ENCODE measurements around the gene CRTAC1. TPM values are rescaled to one million over a fixed set of nuclear protein-coding genes. Genes with fewer than 3 reads are reported as not detected.

The CRTAC1 gene
- total and polyA plus RNA-seq, 4 donors, result 12.1 to 74.9 (median 50.3) TPM

GRCh38 chr10:97932932-97933530 is 97.4 kb downstream of the CRTAC1 start:
- peaks cover 12% of the 10 kb centered on the region for H3K36me3 ChIP-seq (ENCODE audit: control insufficient read depth, insufficient read depth, low read length)
- no peak overlapping the region for H3K4me3 ChIP-seq (ENCODE audit: low read depth, low read length)
- H3K27ac ChIP-seq (ENCODE audit: low read depth, low read length), result no peak overlapping the region
- WGBS (ENCODE audit: insufficient coverage), result 93% methylated on average over 9 of the region's 10 CpGs
- DNase-seq (ENCODE audit: low read depth in 4 of 6, low spot score in 6 of 6), result no peak
- no peaks in the 10 kb centered on the region for H3K9me3 ChIP-seq (ENCODE audit: control insufficient read depth, insufficient read depth, low read length)
- H3K4me1 ChIP-seq (ENCODE audit: control insufficient read depth, insufficient read depth, low read length), result peaks cover 4% of the 10 kb centered on the region
- H3K27me3 ChIP-seq (ENCODE audit: control insufficient read depth, insufficient read depth, low read length), result no peaks in the 10 kb centered on the region

- Histone ChIP-seq H3K27me3 (ENCODE audit: control insufficient read depth, insufficient read depth, low read length) (no peaks in the 10 kb centered on the region), H3K36me3 (ENCODE audit: control insufficient read depth, insufficient read depth, low read length) (peaks cover 9% of the 10 kb centered on the region), H3K27ac (ENCODE audit: low read depth, low read length) (no peak overlapping the region), H3K4me3 (ENCODE audit: low read depth, low read length) (no peak overlapping the region), H3K9me3 (ENCODE audit: control insufficient read depth, insufficient read depth, low read length) (no peaks in the 10 kb centered on the region), H3K4me1 (ENCODE audit: control insufficient read depth, insufficient read depth, low read length) (peaks cover 7% of the 10 kb centered on the region)
- 90% methylated on average over 2 of the region's 4 CpGs for WGBS (ENCODE audit: insufficient coverage)
- DNase-seq (ENCODE audit: low read depth in 4 of 6, low spot score in 6 of 6), result no peak
These were observed 99.4 kb downstream of the CRTAC1 start for GRCh38 chr10:97931041-97931440.

DNA sequence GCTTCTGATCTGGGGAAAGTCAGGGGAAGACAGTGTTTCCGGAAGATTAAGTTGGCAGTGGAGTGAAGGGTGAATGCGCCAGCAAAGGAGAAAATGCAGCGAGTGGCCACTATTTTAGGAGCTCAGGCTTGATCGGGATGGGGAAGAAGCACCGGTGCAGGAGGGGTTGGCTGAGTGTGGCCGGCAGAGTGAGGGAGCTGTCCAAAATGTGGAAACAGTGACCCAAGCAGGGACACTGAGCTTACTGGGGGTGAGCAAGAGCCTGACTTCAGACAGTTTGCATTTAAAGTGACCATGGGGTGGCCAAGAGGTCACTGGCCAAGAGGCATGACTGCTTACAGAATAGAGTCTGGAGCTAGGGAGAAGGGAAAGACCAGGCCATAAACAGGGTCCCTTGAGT is 101.5 kb downstream of the CRTAC1 start:
- Histone ChIP-seq H3K9me3 (ENCODE audit: control insufficient read depth, insufficient read depth, low read length) (no peaks in the 10 kb centered on the region), H3K4me1 (ENCODE audit: control insufficient read depth, insufficient read depth, low read length) (peaks cover 3% of the 10 kb centered on the region), H3K27ac (ENCODE audit: low read depth, low read length) (no peak overlapping the region), H3K36me3 (ENCODE audit: control insufficient read depth, insufficient read depth, low read length) (peaks cover 4% of the 10 kb centered on the region), H3K27me3 (ENCODE audit: control insufficient read depth, insufficient read depth, low read length) (no peaks in the 10 kb centered on the region), H3K4me3 (ENCODE audit: low read depth, low read length) (no peak overlapping the region)
- 73% methylated on average over 6 of the region's 6 CpGs for WGBS (ENCODE audit: insufficient coverage)
- no peak for DNase-seq (ENCODE audit: low read depth in 4 of 6, low spot score in 6 of 6)

- 44% methylated on average over 10 of the region's 10 CpGs for WGBS (ENCODE audit: insufficient coverage)
- H3K36me3 ChIP-seq (ENCODE audit: control insufficient read depth, insufficient read depth, low read length), result no peaks in the 10 kb centered on the region
- no peak overlapping the region for H3K27ac ChIP-seq (ENCODE audit: low read depth, low read length)
- no peaks in the 10 kb centered on the region for H3K9me3 ChIP-seq (ENCODE audit: control insufficient read depth, insufficient read depth, low read length)
- H3K4me3 ChIP-seq (ENCODE audit: low read depth, low read length), result no peak overlapping the region
- H3K4me1 ChIP-seq (ENCODE audit: control insufficient read depth, insufficient read depth, low read length), result peaks cover 5% of the 10 kb centered on the region
- H3K27me3 ChIP-seq (ENCODE audit: control insufficient read depth, insufficient read depth, low read length), result no peaks in the 10 kb centered on the region
- peak in 1 of 6 donors; percentile 15 for DNase-seq (ENCODE audit: low read depth in 4 of 6, low spot score in 6 of 6)
These were observed 102.8 kb downstream of the CRTAC1 start for GRCh38 chr10:97927622-97928021.

DNA sequence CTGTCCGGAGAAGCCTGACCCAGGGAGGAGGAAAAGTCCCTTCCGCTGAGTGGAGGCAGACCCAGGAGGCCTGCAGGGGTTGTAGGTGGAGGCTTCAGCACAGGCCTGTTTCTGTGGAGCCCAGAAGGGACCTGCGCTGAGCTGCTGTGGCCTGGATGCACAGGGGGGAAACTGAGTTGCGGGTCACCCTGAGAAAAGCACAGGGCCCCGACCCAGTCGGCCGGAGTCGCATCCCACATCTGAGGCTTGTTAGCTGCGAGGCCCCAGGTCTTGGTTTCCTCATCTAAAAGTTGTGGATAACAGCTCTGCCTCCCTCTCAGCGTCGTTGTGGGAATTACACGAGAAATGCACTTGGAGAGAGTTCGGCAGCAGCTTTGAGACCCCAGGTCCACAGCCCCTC is 104.4 kb downstream of the CRTAC1 start:
- Histone ChIP-seq H3K27me3 (ENCODE audit: control insufficient read depth, insufficient read depth, low read length) (no peaks in the 10 kb centered on the region), H3K4me3 (ENCODE audit: low read depth, low read length) (no peak overlapping the region), H3K36me3 (ENCODE audit: control insufficient read depth, insufficient read depth, low read length) (no peaks in the 10 kb centered on the region), H3K9me3 (ENCODE audit: control insufficient read depth, insufficient read depth, low read length) (no peaks in the 10 kb centered on the region), H3K4me1 (ENCODE audit: control insufficient read depth, insufficient read depth, low read length) (peaks cover 18% of the 10 kb centered on the region), H3K27ac (ENCODE audit: low read depth, low read length) (no peak overlapping the region)
- 94% methylated on average over 9 of the region's 13 CpGs for WGBS (ENCODE audit: insufficient coverage)
- no peak for DNase-seq (ENCODE audit: low read depth in 4 of 6, low spot score in 6 of 6)

DNA sequence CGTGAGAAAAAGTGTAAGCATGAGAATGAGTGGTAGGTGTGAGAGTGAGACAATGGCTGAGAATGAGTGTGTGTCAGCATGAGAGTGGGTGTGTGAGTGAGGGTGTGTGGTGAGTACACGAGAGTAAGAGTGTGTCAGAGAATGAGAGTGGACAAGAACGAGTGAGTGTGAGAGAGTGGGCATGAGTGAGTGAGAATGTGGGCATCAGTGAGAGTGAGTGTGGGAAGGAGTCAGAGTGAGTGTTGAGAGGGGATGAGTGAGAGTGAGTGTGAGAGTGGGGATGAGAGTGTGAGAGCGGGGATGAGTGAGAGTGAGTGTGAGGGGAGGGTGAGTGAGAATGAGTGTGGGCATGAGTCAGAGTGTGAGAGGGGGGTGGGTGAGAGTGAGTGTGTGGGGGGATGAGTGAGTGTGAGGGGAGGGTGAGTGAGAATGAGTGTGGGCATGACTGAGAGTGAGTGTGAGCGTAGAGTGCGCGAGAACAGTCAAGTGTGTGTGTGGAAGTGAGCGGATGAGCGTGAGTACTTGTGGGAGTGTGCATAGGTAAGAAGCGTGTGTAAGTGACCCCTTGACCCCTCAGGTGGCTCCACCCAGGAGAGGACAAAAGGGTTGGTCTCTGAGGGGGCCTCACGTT is 105.0 kb downstream of the CRTAC1 start:
- Histone ChIP-seq H3K4me3 (ENCODE audit: low read depth, low read length) (no peak overlapping the region), H3K4me1 (ENCODE audit: control insufficient read depth, insufficient read depth, low read length) (peaks cover 18% of the 10 kb centered on the region), H3K27ac (ENCODE audit: low read depth, low read length) (no peak overlapping the region), H3K36me3 (ENCODE audit: control insufficient read depth, insufficient read depth, low read length) (no peaks in the 10 kb centered on the region), H3K27me3 (ENCODE audit: control insufficient read depth, insufficient read depth, low read length) (no peaks in the 10 kb centered on the region), H3K9me3 (ENCODE audit: control insufficient read depth, insufficient read depth, low read length) (no peaks in the 10 kb centered on the region)
- WGBS (ENCODE audit: insufficient coverage), result 94% methylated on average over 11 of the region's 11 CpGs
- no peak for DNase-seq (ENCODE audit: low read depth in 4 of 6, low spot score in 6 of 6)

DNA sequence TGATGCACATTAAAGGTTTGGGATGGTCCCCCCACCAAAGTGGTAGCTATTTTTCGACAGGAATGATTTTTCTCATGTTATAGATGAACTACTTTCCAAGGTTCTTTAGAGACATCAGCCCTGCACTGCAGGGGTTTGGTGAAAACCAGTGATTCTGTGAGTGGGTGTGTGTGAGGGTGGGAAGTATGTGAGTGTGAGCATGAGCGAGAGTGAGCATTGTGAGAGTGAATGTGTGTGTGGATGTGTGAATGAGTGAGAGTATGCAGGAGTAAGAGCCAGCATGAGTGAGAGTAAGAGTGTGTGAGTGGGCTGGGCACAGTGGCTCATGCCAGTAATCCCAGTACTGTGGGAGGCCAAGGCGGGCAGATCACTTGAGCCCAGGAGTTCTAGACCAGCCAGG is 105.7 kb downstream of the CRTAC1 start:
- WGBS (ENCODE audit: insufficient coverage), result 76% methylated on average over 2 of the region's 3 CpGs
- no peak for DNase-seq (ENCODE audit: low read depth in 4 of 6, low spot score in 6 of 6)
- no peaks in the 10 kb centered on the region for H3K9me3 ChIP-seq (ENCODE audit: control insufficient read depth, insufficient read depth, low read length)

DNA sequence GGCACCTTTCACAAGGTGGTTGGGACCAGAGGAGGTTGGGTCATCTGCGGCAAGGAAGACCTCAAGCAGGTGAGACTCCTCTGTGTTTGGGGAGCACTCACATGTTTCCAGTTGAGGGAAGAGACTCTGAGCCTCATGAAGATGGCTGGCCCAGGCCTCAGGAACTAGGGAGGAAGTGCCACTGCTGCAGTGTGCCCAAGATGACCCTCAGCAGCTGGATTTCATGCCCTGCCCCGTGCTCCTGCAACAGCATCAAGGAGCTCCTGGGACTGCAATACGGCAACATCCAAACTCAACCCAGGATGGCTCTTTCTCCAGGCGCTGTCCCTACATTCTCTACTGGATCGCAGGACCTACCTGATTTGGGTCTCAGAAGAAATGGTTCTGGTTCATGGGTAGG is 106.9 kb downstream of the CRTAC1 start:
- H3K27me3 ChIP-seq (ENCODE audit: control insufficient read depth, insufficient read depth, low read length), result no peaks in the 10 kb centered on the region
- no peaks in the 10 kb centered on the region for H3K9me3 ChIP-seq (ENCODE audit: control insufficient read depth, insufficient read depth, low read length)
- no peak overlapping the region for H3K4me3 ChIP-seq (ENCODE audit: low read depth, low read length)
- no peaks in the 10 kb centered on the region for H3K36me3 ChIP-seq (ENCODE audit: control insufficient read depth, insufficient read depth, low read length)
- peaks cover 18% of the 10 kb centered on the region for H3K4me1 ChIP-seq (ENCODE audit: control insufficient read depth, insufficient read depth, low read length)
- H3K27ac ChIP-seq (ENCODE audit: low read depth, low read length), result no peak overlapping the region
- 92% methylated on average over 3 of the region's 5 CpGs for WGBS (ENCODE audit: insufficient coverage)
- no peak for DNase-seq (ENCODE audit: low read depth in 4 of 6, low spot score in 6 of 6)

More for the DNA sequence above, 105.7 kb downstream of the CRTAC1 start:
- Histone ChIP-seq H3K4me1 (ENCODE audit: control insufficient read depth, insufficient read depth, low read length) (peaks cover 18% of the 10 kb centered on the region), H3K27ac (ENCODE audit: low read depth, low read length) (no peak overlapping the region), H3K36me3 (ENCODE audit: control insufficient read depth, insufficient read depth, low read length) (no peaks in the 10 kb centered on the region), H3K27me3 (ENCODE audit: control insufficient read depth, insufficient read depth, low read length) (no peaks in the 10 kb centered on the region), H3K4me3 (ENCODE audit: low read depth, low read length) (no peak overlapping the region)

- Histone ChIP-seq H3K27me3 (ENCODE audit: control insufficient read depth, insufficient read depth, low read length) (no peaks in the 10 kb centered on the region), H3K27ac (ENCODE audit: low read depth, low read length) (no peak overlapping the region), H3K4me3 (ENCODE audit: low read depth, low read length) (no peak overlapping the region), H3K9me3 (ENCODE audit: control insufficient read depth, insufficient read depth, low read length) (no peaks in the 10 kb centered on the region), H3K4me1 (ENCODE audit: control insufficient read depth, insufficient read depth, low read length) (peaks cover 19% of the 10 kb centered on the region), H3K36me3 (ENCODE audit: control insufficient read depth, insufficient read depth, low read length) (no peaks in the 10 kb centered on the region)
- WGBS (ENCODE audit: insufficient coverage), result 98% methylated on average over 11 of the region's 13 CpGs
- no peak for DNase-seq (ENCODE audit: low read depth in 4 of 6, low spot score in 6 of 6)
These were observed 107.4 kb downstream of the CRTAC1 start for GRCh38 chr10:97923057-97923456.
